Testis (tissue), 3 donors: ENCODE data around the gene ASTL. TPM values are rescaled to one million over a fixed set of nuclear protein-coding genes. Genes with fewer than 3 reads are reported as not detected.
A peak's percentile ranks its signal among the peaks of the same experiment; 100 is the strongest.

ENCODE experiments used
- DNase-seq: peaks from one replicate; pipeline ENCODE4 v3.0.0-alpha.2; 2019
- H3K27ac ChIP-seq, 2 donors: fragments of 200-600 bp; sonication (generic); one replicate each; pipeline ENCODE4 v1.5.1; 2019
- H3K27me3 ChIP-seq: fragments of 200-600 bp; sonication (generic); one replicate; pipeline ENCODE4 v1.5.1; 2019
- H3K36me3 ChIP-seq: fragments of 200-600 bp; sonication (generic); one replicate; pipeline ENCODE4 v1.5.1; 2017; ENCODE audit warnings: low read depth; ENCODE audit errors: missing control alignments
- H3K4me1 ChIP-seq: fragments of 200-600 bp; sonication (generic); one replicate; pipeline ENCODE4 v1.5.1; 2019
- H3K4me3 ChIP-seq, 2 donors: fragments of 200-600 bp; sonication (generic); one replicate each; pipeline ENCODE4 v1.5.1; 2017 to 2019
- H3K9me3 ChIP-seq: fragments of 200-600 bp; sonication (generic); one replicate; pipeline ENCODE4 v1.5.1; 2017
- POLR2A ChIP-seq: fragments of 450-650 bp; IDR thresholded peaks from one replicate; pipeline ENCODE4 v1.6.1; 2017; ENCODE audit warnings: antibody characterized with exemption, mild to moderate bottlenecking, moderate library complexity
- WGBS, 2 donors: methylation state at CpG; one replicate each; pipeline ENCODE4 v1.1.5; 2018; 5-methylcytosine and 5-hydroxymethylcytosine counted together
- intact Hi-C: fragments of 100-400 bp; cut with DNase I; formaldehyde crosslinking; loops from one replicate; pipeline ENCODE4 v1.15.1; 2023; ENCODE audit warnings: low total_unique reads
- polyA plus RNA-seq: library from polyadenylated mRNA; stranded (reverse); fragments of 350-450 nt; fragmentation: Illumina TruSeq; extraction: RNeasy Lipid Tissue Mini Kit (QIAGEN cat#74804); gene quantifications from one replicate; pipeline ENCODE4 v1.2.3, GENCODE V29; 2014; ENCODE audit warnings: low read depth, low replicate concordance; ENCODE audit not compliant: insufficient read depth
- total RNA-seq, 2 donors: library from RNA; depleted of rRNA; stranded (reverse); fragments of >200 nt; gene quantifications; one replicate each; pipeline ENCODE4 v1.2.3, GENCODE V29; 2016
- TF ChIP-seq, protein P1 (sequence below), 3 experiments: fragments of 450-650 bp in 2 of 3; fragments of 200-600 bp in 1 of 3; sonication (generic) in 1 of 3; IDR thresholded peaks; one replicate each; pipeline ENCODE4 v1.5.1; 2016 to 2019; ENCODE audit warnings: antibody characterized with exemption in 3 of 3, mild to moderate bottlenecking in 2 of 3, moderate library complexity in 1 of 3

Gene ASTL
- total and polyA plus RNA-seq, 3 donors from 2014 or later: 0.58 to 1.6 (median 0.87) TPM

GRCh38 chr2:96099861-96100798, 38.2 kb downstream of the ASTL start:
- Histone ChIP-seq H3K27ac (no peak overlapping the region), H3K4me3 (no peak overlapping the region), H3K27me3 (no peaks in the 10 kb centered on the region), H3K4me1 (peaks cover 28% of the 10 kb centered on the region), H3K9me3 (no peaks in the 10 kb centered on the region), H3K36me3 (no peaks in the 10 kb centered on the region)
- intact Hi-C loops: no loop called here
- 73 to 76% methylated on average over 11 to 12 of the region's 12 CpGs for WGBS, 2 donors
- TF ChIP-seq POLR2A: no peak
- TF ChIP-seq, protein P1, sequence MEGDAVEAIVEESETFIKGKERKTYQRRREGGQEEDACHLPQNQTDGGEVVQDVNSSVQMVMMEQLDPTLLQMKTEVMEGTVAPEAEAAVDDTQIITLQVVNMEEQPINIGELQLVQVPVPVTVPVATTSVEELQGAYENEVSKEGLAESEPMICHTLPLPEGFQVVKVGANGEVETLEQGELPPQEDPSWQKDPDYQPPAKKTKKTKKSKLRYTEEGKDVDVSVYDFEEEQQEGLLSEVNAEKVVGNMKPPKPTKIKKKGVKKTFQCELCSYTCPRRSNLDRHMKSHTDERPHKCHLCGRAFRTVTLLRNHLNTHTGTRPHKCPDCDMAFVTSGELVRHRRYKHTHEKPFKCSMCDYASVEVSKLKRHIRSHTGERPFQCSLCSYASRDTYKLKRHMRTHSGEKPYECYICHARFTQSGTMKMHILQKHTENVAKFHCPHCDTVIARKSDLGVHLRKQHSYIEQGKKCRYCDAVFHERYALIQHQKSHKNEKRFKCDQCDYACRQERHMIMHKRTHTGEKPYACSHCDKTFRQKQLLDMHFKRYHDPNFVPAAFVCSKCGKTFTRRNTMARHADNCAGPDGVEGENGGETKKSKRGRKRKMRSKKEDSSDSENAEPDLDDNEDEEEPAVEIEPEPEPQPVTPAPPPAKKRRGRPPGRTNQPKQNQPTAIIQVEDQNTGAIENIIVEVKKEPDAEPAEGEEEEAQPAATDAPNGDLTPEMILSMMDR (IDR thresholded peaks at IDR 0.05): no peak
- DNase-seq: peak; percentile 7

- no peaks in the 10 kb centered on the region for H3K36me3 ChIP-seq
- peaks cover 28% of the 10 kb centered on the region for H3K4me1 ChIP-seq
- intact Hi-C loops: no loop called here
- H3K4me3 ChIP-seq: no peak overlapping the region
- DNase-seq: peak; percentile 61
- TF ChIP-seq, protein P1 (IDR thresholded peaks at IDR 0.05): no peak
- TF ChIP-seq POLR2A: no peak
- H3K27me3 ChIP-seq: no peaks in the 10 kb centered on the region
- WGBS, 2 donors: 37 to 42% methylated on average over 3 to 11 of the region's 11 CpGs
- H3K27ac ChIP-seq: peak overlapping the region; percentile 45 to 54
- H3K9me3 ChIP-seq: no peaks in the 10 kb centered on the region
Measured at GRCh38 chr2:96098900-96099590, 39.3 kb downstream of the ASTL start.

DNA sequence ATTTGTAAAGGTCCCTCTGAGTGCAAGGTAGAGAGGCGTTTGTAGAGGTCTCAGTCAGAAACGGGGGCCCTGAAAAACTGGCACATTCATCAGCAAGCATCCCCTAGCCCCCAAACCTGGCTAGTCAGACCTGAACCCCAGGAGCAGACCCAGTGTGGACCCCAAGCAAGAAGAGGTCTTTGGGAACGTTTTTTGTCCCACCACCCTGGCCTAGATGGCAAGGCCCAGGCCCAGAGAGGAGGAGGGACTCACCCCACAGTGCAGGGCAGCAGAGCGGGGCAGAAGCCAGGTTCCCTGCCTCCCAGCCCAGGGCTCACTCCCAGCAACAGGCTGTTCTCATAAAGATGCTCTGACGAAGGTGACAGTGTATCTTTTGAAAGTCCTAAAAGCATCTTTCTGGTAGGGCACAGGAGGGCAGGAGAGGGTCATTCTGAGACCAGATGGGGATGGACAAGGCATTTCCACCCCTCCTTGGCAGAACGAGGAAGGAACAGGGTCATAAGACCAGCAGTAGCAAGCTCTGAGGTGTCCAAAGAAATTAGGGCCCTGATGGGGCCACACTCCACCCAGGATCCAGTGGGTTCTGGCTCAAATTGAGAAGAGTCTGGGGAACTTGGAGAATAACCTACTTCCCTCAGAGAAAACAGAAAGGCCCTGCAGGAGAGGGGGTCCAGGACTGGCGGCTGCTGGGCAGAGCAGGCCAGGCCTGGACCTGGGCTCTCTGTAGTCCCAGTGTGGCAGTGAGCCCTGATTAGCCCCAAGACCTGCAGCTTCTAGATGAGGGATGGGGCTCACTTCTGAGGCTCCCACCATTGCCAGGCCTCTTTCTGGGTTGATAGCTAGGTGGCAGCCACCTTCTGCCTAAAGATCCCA, 40.1 kb downstream of the ASTL start:
- H3K4me1 ChIP-seq: peaks cover 28% of the 10 kb centered on the region

DNA sequence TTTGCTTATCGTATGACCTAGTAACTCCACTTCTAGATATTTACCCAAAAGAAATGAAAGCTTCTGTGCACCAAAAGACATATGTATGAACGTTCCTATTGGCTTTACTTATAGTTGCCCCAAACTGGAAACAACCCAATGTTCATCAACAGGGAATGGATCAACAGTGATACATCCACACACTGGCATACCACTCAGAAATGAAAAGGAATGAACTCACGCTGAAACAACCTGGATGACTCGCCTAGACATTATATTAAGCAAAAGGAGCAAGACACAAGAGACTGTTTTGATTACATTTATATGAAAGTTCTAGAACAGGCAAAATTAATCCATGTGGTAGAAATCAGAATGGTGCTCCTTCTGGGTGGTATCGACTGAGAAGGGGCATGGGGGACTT, 40.9 kb downstream of the ASTL start:
- Histone ChIP-seq H3K27ac (no peak overlapping the region), H3K36me3 (no peaks in the 10 kb centered on the region), H3K4me1 (peaks cover 28% of the 10 kb centered on the region), H3K9me3 (no peaks in the 10 kb centered on the region), H3K4me3 (no peak overlapping the region), H3K27me3 (no peaks in the 10 kb centered on the region)
- intact Hi-C loops: no loop called here
- DNase-seq: no peak
- 98% methylated on average over 5 of the region's 5 CpGs for WGBS, 2 donors
- TF ChIP-seq, protein P1 (IDR thresholded peaks at IDR 0.05): no peak
- no peak for TF ChIP-seq POLR2A

More for the DNA sequence above, 40.1 kb downstream of the ASTL start:
- Histone ChIP-seq H3K9me3 (no peaks in the 10 kb centered on the region), H3K36me3 (no peaks in the 10 kb centered on the region), H3K27ac (peak overlapping the region; percentile 45 to 54), H3K4me3 (no peak overlapping the region), H3K27me3 (no peaks in the 10 kb centered on the region)
- TF ChIP-seq, protein P1 (IDR thresholded peaks at IDR 0.05): no peak
- no peak for TF ChIP-seq POLR2A
- intact Hi-C loops: no loop called here
- 78 to 85% methylated on average over 7 of the region's 7 CpGs for WGBS, 2 donors
- DNase-seq: peak; percentile 4
